ENCODE measurements around the gene CES3. TPM values are rescaled to one million over a fixed set of nuclear protein-coding genes. Genes with fewer than 3 reads are reported as not detected.
A peak's percentile ranks its signal among the peaks of the same experiment; 100 is the strongest.

Gene CES3
- total RNA-seq, 1 donor from 2014 or later = 0.12 TPM

DNA sequence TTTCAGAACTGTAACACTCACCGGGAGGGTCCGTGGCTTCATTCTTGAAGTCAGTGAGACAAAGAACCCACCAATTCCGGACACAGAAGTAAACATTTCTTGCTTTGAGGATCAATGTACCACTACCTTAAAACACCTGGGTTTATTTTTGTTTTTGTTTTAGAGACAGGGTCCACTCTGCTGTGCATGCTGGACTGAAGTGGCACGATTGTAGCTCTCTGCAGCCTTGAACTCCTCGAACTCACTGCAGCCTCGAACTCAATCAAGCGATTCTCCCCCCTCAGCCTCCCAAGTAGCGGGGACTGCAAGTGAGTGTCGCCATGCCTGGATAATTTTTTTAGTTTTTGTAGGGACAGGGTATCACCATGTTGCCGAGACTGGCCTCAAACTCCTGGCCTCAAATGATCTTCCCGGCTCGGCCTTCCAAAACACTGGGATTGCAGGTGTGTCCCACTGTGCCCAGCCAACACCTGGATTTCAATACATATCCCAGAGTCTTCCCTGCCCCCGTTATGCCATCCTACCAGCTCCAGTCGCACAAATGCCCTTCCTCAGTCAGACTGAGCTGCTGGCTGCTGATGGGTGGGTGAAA is 14.3 kb downstream of the CES3 start:
- Mint-ChIP-seq H3K4me1 (ENCODE audit: low read depth) (peaks cover 3% of the 10 kb centered on the region), H3K27ac (ENCODE audit: unreplicated experiment) (no peak overlapping the region), H3K9me3 (ENCODE audit: low read depth) (no peaks in the 10 kb centered on the region), H3K4me3 (ENCODE audit: unreplicated experiment) (no peak overlapping the region), H3K27me3 (ENCODE audit: low read depth) (no peaks in the 10 kb centered on the region), H3K36me3 (ENCODE audit: low read depth) (no peaks in the 10 kb centered on the region)
- TF ChIP-seq, protein P1, sequence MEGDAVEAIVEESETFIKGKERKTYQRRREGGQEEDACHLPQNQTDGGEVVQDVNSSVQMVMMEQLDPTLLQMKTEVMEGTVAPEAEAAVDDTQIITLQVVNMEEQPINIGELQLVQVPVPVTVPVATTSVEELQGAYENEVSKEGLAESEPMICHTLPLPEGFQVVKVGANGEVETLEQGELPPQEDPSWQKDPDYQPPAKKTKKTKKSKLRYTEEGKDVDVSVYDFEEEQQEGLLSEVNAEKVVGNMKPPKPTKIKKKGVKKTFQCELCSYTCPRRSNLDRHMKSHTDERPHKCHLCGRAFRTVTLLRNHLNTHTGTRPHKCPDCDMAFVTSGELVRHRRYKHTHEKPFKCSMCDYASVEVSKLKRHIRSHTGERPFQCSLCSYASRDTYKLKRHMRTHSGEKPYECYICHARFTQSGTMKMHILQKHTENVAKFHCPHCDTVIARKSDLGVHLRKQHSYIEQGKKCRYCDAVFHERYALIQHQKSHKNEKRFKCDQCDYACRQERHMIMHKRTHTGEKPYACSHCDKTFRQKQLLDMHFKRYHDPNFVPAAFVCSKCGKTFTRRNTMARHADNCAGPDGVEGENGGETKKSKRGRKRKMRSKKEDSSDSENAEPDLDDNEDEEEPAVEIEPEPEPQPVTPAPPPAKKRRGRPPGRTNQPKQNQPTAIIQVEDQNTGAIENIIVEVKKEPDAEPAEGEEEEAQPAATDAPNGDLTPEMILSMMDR (IDR thresholded peaks at IDR 0.05) = no peak
- DNase-seq (ENCODE audit: low spot score) = no peak

DNA sequence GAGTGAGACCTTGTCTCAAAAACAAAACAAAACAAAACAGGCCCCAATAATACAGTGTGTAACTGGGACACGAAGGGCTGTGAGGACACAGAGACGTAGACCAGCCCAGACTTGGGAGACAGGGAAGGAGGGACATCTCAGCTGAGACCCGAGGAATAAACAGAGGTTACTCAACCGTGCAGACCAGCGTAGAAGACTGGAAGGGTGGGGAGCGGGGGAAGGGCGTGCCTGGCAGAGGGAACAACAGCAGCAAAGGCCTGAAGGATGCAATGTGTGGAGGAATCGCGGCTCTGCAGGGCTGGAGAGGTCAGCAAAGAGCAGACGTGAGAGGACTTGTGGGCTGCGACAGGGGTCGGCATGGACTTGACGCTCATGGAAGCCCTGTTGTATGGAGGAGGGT is 15.7 kb downstream of the CES3 start:
- no peak for DNase-seq (ENCODE audit: low spot score)
- TF ChIP-seq, protein P1 (IDR thresholded peaks at IDR 0.05) = no peak
- no peaks in the 10 kb centered on the region for H3K9me3 Mint-ChIP-seq (ENCODE audit: low read depth)
- H3K36me3 Mint-ChIP-seq (ENCODE audit: low read depth) = no peaks in the 10 kb centered on the region
- no peak overlapping the region for H3K27ac Mint-ChIP-seq (ENCODE audit: unreplicated experiment)
- no peak overlapping the region for H3K4me3 Mint-ChIP-seq (ENCODE audit: unreplicated experiment)
- peaks cover 1% of the 10 kb centered on the region for H3K27me3 Mint-ChIP-seq (ENCODE audit: low read depth)
- peaks cover 3% of the 10 kb centered on the region for H3K4me1 Mint-ChIP-seq (ENCODE audit: low read depth)

DNA sequence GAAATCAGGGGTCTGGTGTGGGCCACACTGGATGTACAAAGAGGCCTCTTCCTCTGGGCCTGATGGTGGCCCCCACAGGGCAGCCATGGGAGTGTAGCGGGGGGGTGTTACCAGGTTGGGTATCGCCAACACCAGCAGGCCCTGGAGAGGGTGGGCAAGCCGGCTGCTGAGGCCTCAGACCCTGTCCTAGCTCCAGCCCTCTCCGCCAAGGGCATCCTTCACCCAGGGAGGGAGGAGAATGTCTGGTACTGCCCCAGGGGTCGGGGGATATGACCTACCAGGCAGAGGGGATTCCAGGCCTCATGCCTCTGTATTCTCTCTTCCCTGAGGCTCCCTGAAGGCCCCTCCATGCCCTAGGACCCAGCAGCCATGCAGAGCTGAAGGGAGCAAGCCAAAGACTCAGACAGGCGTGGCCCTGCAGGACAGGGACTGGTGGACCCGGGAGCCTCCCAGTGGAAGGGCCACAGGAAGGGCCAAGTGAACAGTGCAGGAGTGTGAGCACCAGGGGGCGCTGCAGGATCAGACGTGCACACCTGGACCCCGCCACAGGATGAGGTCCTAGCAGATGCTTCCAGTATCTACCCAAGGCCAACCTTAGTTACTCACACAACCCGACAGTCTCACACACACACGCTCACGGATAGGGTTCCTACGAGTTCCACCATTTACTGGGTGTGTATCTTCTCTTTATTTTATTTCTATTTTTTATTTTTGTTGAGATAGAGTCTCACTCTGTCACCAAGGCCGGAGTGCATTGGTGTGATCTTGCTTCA is 16.5 kb downstream of the CES3 start:
- Mint-ChIP-seq H3K36me3 (ENCODE audit: low read depth) (no peaks in the 10 kb centered on the region), H3K4me3 (ENCODE audit: unreplicated experiment) (no peak overlapping the region), H3K27me3 (ENCODE audit: low read depth) (peaks cover 1% of the 10 kb centered on the region), H3K4me1 (ENCODE audit: low read depth) (peaks cover 3% of the 10 kb centered on the region), H3K27ac (ENCODE audit: unreplicated experiment) (no peak overlapping the region), H3K9me3 (ENCODE audit: low read depth) (no peaks in the 10 kb centered on the region)
- TF ChIP-seq, protein P1 (IDR thresholded peaks at IDR 0.05) = peak; percentile 98
- no peak for DNase-seq (ENCODE audit: low spot score)

DNA sequence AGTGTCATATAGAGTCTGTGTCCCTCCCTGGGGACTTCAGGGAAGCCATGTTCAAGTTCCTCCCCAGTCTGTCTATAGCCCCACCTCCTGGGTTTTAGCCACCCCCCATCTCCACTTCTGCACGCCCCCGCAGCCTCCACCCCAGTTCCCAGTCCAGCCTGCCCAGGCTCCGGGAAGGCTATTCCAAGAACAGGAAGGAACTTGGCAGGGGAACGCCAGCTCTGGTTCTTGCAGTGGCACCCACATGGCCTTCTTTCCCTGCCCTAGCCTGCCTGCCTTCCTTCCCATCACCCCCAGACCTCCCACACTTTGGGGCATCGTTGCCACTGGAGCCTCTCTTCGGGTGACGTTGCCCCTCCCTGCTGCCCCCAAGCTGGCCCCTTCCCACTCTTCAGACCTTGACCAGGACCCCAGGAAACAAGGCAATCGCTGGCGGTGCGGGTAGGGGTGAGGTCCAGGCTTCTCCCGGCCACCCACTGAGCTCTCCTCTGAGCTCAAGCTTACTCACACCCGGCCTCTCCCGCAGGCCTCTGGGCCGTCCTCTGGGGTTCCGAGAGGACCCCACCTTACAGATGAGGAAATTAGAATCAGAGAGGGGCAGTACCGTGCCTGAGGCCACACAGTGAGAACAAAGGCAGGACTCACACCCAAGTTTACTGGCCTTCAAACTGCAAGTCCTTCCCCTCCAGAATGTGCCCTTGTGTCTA is 18.1 kb downstream of the CES3 start:
- DNase-seq (ENCODE audit: low spot score) = no peak
- H3K4me1 Mint-ChIP-seq (ENCODE audit: low read depth) = peaks cover 3% of the 10 kb centered on the region
- no peaks in the 10 kb centered on the region for H3K36me3 Mint-ChIP-seq (ENCODE audit: low read depth)
- TF ChIP-seq, protein P1 (IDR thresholded peaks at IDR 0.05) = no peak
- no peak overlapping the region for H3K4me3 Mint-ChIP-seq (ENCODE audit: unreplicated experiment)
- H3K27ac Mint-ChIP-seq (ENCODE audit: unreplicated experiment) = no peak overlapping the region
- H3K27me3 Mint-ChIP-seq (ENCODE audit: low read depth) = peaks cover 1% of the 10 kb centered on the region
- H3K9me3 Mint-ChIP-seq (ENCODE audit: low read depth) = no peaks in the 10 kb centered on the region

DNA sequence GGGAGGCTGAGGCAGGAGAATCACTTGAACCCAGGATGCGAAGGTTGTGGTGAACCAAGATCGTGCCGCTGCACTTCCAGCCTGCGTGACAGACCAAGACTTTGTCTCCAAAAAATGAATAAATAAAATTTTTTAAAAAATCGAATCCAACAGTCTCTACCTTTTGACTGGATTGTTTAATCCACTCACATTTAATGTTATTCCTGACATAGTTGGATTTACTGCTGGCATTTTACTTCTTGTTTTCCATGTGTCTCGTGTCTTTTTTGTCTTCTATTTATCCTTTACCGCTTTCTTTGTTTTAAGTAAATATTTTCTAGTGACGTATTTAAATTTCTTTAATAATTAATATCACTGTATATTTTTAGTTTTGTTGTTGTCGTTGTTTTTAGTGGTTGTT is 22.0 kb downstream of the CES3 start:
- Mint-ChIP-seq H3K4me3 (ENCODE audit: unreplicated experiment) (no peak overlapping the region), H3K9me3 (ENCODE audit: low read depth) (no peaks in the 10 kb centered on the region), H3K4me1 (ENCODE audit: low read depth) (peaks cover 3% of the 10 kb centered on the region), H3K36me3 (ENCODE audit: low read depth) (no peaks in the 10 kb centered on the region), H3K27me3 (ENCODE audit: low read depth) (peaks cover 1% of the 10 kb centered on the region), H3K27ac (ENCODE audit: unreplicated experiment) (no peak overlapping the region)
- TF ChIP-seq, protein P1 (IDR thresholded peaks at IDR 0.05) = no peak
- no peak for DNase-seq (ENCODE audit: low spot score)
